SK-N-SH (cell line): ENCODE data around the gene FCN3. TPM values are rescaled to one million over a fixed set of nuclear protein-coding genes. Genes with fewer than 3 reads are reported as not detected.

Source experiments
- CTCF ChIA-PET: fragments of 300-600, 350-600 bp; formaldehyde crosslinking; extraction: SDS; loops from one replicate; lab custom pipeline; 2021; lab: Yijun Ruan, JAX
- POLR2A ChIA-PET: fragments of 350-600 bp; sonication (Branson Sonifier 250); formaldehyde crosslinking; extraction: SDS; loops from one replicate; lab custom pipeline; 2020; ENCODE audit warnings: antibody characterized with exemption, inconsistent platforms; lab: Yijun Ruan, JAX
- DNase-seq: peaks from one replicate; pipeline ENCODE4 v3.0.0; 2012
- H2AFZ ChIP-seq: fragments of 200-600 bp; sonication (generic); 2 replicates; pipeline ENCODE4 v1.8.1; 2016; ENCODE audit warnings: antibody characterized with exemption, mild to moderate bottlenecking, low read depth
- H3F3A ChIP-seq: fragments of 200-600 bp; sonication (generic); replicated peaks from 2 replicates; pipeline ENCODE3; 2016; ENCODE audit warnings: antibody characterized with exemption, mild to moderate bottlenecking; ENCODE audit not compliant: insufficient read depth
- H3K27ac ChIP-seq, 2 experiments: fragments of 200-500 bp in 1 of 2; fragments of 200-600 bp in 1 of 2; sonication (Bioruptor generic) in 1 of 2; sonication (generic), shearing (Covaris generic) in 1 of 2; 2 replicates each; pipeline versions ENCODE4 v1.5.1 to v1.6.1; 2014 to 2016; ENCODE audit warnings: low read depth in 2 of 2, inconsistent platforms in 1 of 2, low read length in 1 of 2, mild to moderate bottlenecking in 1 of 2, mixed read lengths in 1 of 2
- H3K27me3 ChIP-seq: fragments of 200-600 bp; sonication (generic), shearing (Covaris generic); 2 replicates; pipeline ENCODE4 v1.6.1; 2016; ENCODE audit warnings: mixed run types; ENCODE audit not compliant: insufficient read depth
- H3K36me3 ChIP-seq, 2 experiments: fragments of 200-500 bp in 1 of 2; fragments of 200-600 bp in 1 of 2; sonication (Bioruptor generic) in 1 of 2; sonication (generic) in 1 of 2; replicated peaks in 1 of 2; 2 replicates each; pipeline versions ENCODE3 to v1.5.1; 2014 to 2016; ENCODE audit warnings: low read length in 1 of 2, mild to moderate bottlenecking in 1 of 2; ENCODE audit not compliant: insufficient read depth in 2 of 2, control insufficient read depth in 1 of 2
- H3K4me1 ChIP-seq, 2 experiments: fragments of 200-500 bp in 1 of 2; fragments of 200-600 bp in 1 of 2; sonication (Bioruptor generic) in 1 of 2; sonication (generic), shearing (Covaris generic) in 1 of 2; 2 replicates each; pipeline versions ENCODE4 v1.5.1 to v1.6.1; 2014 to 2016; ENCODE audit warnings: low read depth in 1 of 2, low read length in 1 of 2, mixed run types in 1 of 2; ENCODE audit not compliant: insufficient read depth in 2 of 2, control insufficient read depth in 1 of 2
- H3K4me2 ChIP-seq: fragments of 200-600 bp; sonication (generic), shearing (Covaris generic); 2 replicates; pipeline ENCODE4 v1.6.1; 2017; ENCODE audit warnings: mixed run types
- H3K4me3 ChIP-seq, 2 experiments: fragments of 200-500 bp in 1 of 2; fragments of 200-600 bp in 1 of 2; sonication (Bioruptor generic) in 1 of 2; sonication (generic), shearing (Covaris generic) in 1 of 2; 2 replicates each; pipeline versions ENCODE4 v1.5.1 to v1.8.1; 2014 to 2016; ENCODE audit warnings: low read depth in 2 of 2, inconsistent platforms in 1 of 2, low read length in 1 of 2, mild to moderate bottlenecking in 1 of 2, mixed read lengths in 1 of 2, moderate library complexity in 1 of 2
- H3K79me2 ChIP-seq: fragments of 200-600 bp; sonication (generic); 2 replicates; pipeline ENCODE4 v1.8.1; 2017; ENCODE audit warnings: mild to moderate bottlenecking; ENCODE audit not compliant: insufficient read depth
- H3K9ac ChIP-seq: fragments of 200-600 bp; sonication (generic); 2 replicates; pipeline ENCODE4 v1.6.1; 2017; ENCODE audit warnings: mixed run types
- H3K9me2 ChIP-seq: fragments of 200-600 bp; sonication (generic); 2 replicates; pipeline ENCODE4 v1.6.1; 2017; ENCODE audit warnings: mixed run types
- H3K9me3 ChIP-seq: fragments of 200-600 bp; sonication (generic); 2 replicates; pipeline ENCODE4 v1.6.1; 2017; ENCODE audit warnings: mixed run types, mild to moderate bottlenecking, moderate library complexity
- H4K20me1 ChIP-seq: fragments of 200-600 bp; sonication (generic); 2 replicates; pipeline ENCODE4 v1.6.1; 2017; ENCODE audit warnings: mild to moderate bottlenecking, mixed run types; ENCODE audit not compliant: insufficient read depth
- CHD2 ChIP-seq: fragments of 150-350 bp; IDR thresholded peaks from 2 replicates; pipeline ENCODE4 v1.6.1; 2018; ENCODE audit warnings: low read length; ENCODE audit not compliant: partially characterized antibody
- CTCF ChIP-seq: fragments of 200-600 bp; sonication (generic); IDR thresholded peaks from 2 replicates; pipeline ENCODE4 v1.6.1; 2017; ENCODE audit warnings: antibody characterized with exemption, mild to moderate bottlenecking, moderate library complexity
- EP300 ChIP-seq, 2 experiments: IDR thresholded peaks; 2 replicates each; pipeline versions ENCODE4 v1.4.0 to v1.6.1; 2012; ENCODE audit warnings: borderline replicate concordance in 1 of 2, low read depth in 1 of 2, low read length in 1 of 2
- FOXJ3 ChIP-seq: sonication (generic); formaldehyde crosslinking; IDR thresholded peaks from 2 replicates; pipeline ENCODE4 v1.5.1; 2020; ENCODE audit warnings: mild to moderate bottlenecking, missing genetic modification reagents
- FOXM1 ChIP-seq: IDR thresholded peaks from 2 replicates; pipeline ENCODE4 v1.4.0; 2012; ENCODE audit warnings: low read depth, mild to moderate bottlenecking
- GABPA ChIP-seq: IDR thresholded peaks from 2 replicates; pipeline ENCODE4 v1.4.0; 2012; ENCODE audit warnings: low read depth, mild to moderate bottlenecking
- GATA2 ChIP-seq: sonication (generic); formaldehyde crosslinking; IDR thresholded peaks from 2 replicates; pipeline ENCODE4 v1.5.0; 2020; ENCODE audit warnings: mild to moderate bottlenecking, missing genetic modification reagents
- JUND ChIP-seq: IDR thresholded peaks from 2 replicates; pipeline ENCODE4 v1.4.0; 2012
- MAX ChIP-seq: IDR thresholded peaks from 2 replicates; pipeline ENCODE4 v1.4.0; 2012; ENCODE audit warnings: low read depth
- MEF2A ChIP-seq: IDR thresholded peaks from 2 replicates; pipeline ENCODE4 v1.4.0; 2012; ENCODE audit warnings: low read depth, borderline replicate concordance
- MXI1 ChIP-seq: IDR thresholded peaks from 2 replicates; pipeline ENCODE4 v1.6.1; 2012; ENCODE audit warnings: mild to moderate bottlenecking, low read depth, low read length, improper control_type of control experiment
- POLR2AphosphoS5 ChIP-seq: IDR thresholded peaks from 2 replicates; pipeline ENCODE4 v1.6.1; 2012; ENCODE audit warnings: low read depth, low read length
- RCOR1 ChIP-seq: fragments of 150-350 bp; IDR thresholded peaks from 2 replicates; pipeline ENCODE4 v1.6.1; 2017; ENCODE audit warnings: antibody characterized with exemption, low read length
- RFX5 ChIP-seq: IDR thresholded peaks from 2 replicates; pipeline ENCODE4 v1.6.1; 2012; ENCODE audit warnings: mild to moderate bottlenecking, improper control_type of control experiment, low read length
- RXRA ChIP-seq: IDR thresholded peaks from 2 replicates; pipeline ENCODE4 v1.4.0; 2012; ENCODE audit warnings: low read depth, mild to moderate bottlenecking, borderline replicate concordance
- SIN3A ChIP-seq: IDR thresholded peaks from 2 replicates; pipeline ENCODE4 v1.6.1; 2012; ENCODE audit warnings: low read depth, mild to moderate bottlenecking, low read length, moderate library complexity, borderline replicate concordance
- TAF1 ChIP-seq: IDR thresholded peaks from 2 replicates; pipeline ENCODE4 v1.6.1; 2012; ENCODE audit warnings: low read depth, mild to moderate bottlenecking, low read length, moderate library complexity, borderline replicate concordance
- TCF12 ChIP-seq: IDR thresholded peaks from 2 replicates; pipeline ENCODE4 v1.4.0; 2012
- USF2 ChIP-seq: fragments of 150-350 bp; IDR thresholded peaks from 2 replicates; pipeline ENCODE4 v1.6.1; 2017; ENCODE audit warnings: antibody characterized with exemption, low read length, low read depth, borderline replicate concordance
- WGBS: methylation state at CpG from one replicate; pipeline ENCODE4 v1.1.6; 2017; ENCODE audit warnings: low lambda C conversion rate; 5-methylcytosine and 5-hydroxymethylcytosine counted together
- polyA plus RNA-seq, 3 experiments: library from polyadenylated mRNA; depleted of rRNA; stranded (reverse); fragments of >200 nt; gene quantifications; 2 replicates each; pipeline ENCODE4 v1.2.3, GENCODE V29; 2012
- TF ChIP-seq, protein P1 (sequence below): fragments of 150-350 bp; IDR thresholded peaks from 2 replicates; pipeline ENCODE4 v1.6.1; 2016; ENCODE audit warnings: mild to moderate bottlenecking, low read depth, low read length

FCN3 gene
- polyA plus RNA-seq, 1 of the 3 experiments (the other 2 are of a cell fraction): not detected

- Histone ChIP-seq H3K27ac (no peak overlapping the region), H3K9ac (no peak overlapping the region), H3K9me3 (no peaks in the 10 kb centered on the region), H3K27me3 (no peaks in the 10 kb centered on the region), H4K20me1 (peaks cover 18% of the 10 kb centered on the region; the same call in 1 of the 2 replicates), H3K79me2 (peaks cover 46% of the 10 kb centered on the region), H3K4me2 (no peak overlapping the region), H3K36me3 (peaks cover 4 to 72% of the 10 kb centered on the region in 2 experiments), H3K4me1 (no peaks in the 10 kb centered on the region), H2AFZ (no peak overlapping the region), H3K4me3 (no peak overlapping the region), H3F3A (no peaks in the 10 kb centered on the region), H3K9me2 (no peaks in the 10 kb centered on the region)
- TF ChIP-seq MXI1: no peak
- no peak for TF ChIP-seq CHD2
- TF ChIP-seq POLR2AphosphoS5: no peak
- no peak for TF ChIP-seq USF2
- TF ChIP-seq GABPA: no peak
- no peak for TF ChIP-seq RFX5
- no peak for TF ChIP-seq RCOR1
- TF ChIP-seq MAX: no peak
- TF ChIP-seq RXRA: no peak
- no peak for TF ChIP-seq CTCF
- TF ChIP-seq GATA2: no peak
- TF ChIP-seq SIN3A: no peak
- no peak for TF ChIP-seq JUND
- TF ChIP-seq EP300 (IDR thresholded peaks at IDR 0.05; ENCODE audit: borderline replicate concordance in 1 of 2, low read depth in 1 of 2, low read length in 1 of 2): no peak
- TF ChIP-seq MEF2A: no peak
- TF ChIP-seq TAF1: no peak
- no CpG with 5 or more reads among the region's 3 CpGs for WGBS
- CTCF ChIA-PET: interaction anchor here (2.2 to 7.4 kb wide), 7 partner anchors 14 to 64 kb away, joined by 10 to 85 read pairs (median 25); no protein-coding TSS in a partner anchor
- POLR2A ChIA-PET: no interaction called here
- DNase-seq: no peak
These were observed 43.2 kb downstream of the FCN3 start for GRCh38 chr1:27331426-27331825.

- 92% methylated on average over 8 of the region's 8 CpGs for WGBS
- Histone ChIP-seq H3K27ac (no peak overlapping the region), H3K9ac (no peak overlapping the region), H3K4me2 (no peak overlapping the region), H3K9me3 (no peaks in the 10 kb centered on the region), H2AFZ (no peak overlapping the region), H3F3A (no peaks in the 10 kb centered on the region), H3K4me1 (no peaks in the 10 kb centered on the region), H3K9me2 (no peaks in the 10 kb centered on the region), H3K4me3 (no peak overlapping the region), H3K79me2 (peaks cover 53% of the 10 kb centered on the region), H3K36me3 (peaks cover 9 to 73% of the 10 kb centered on the region in 2 experiments), H3K27me3 (no peaks in the 10 kb centered on the region), H4K20me1 (peaks cover 18% of the 10 kb centered on the region; the same call in 1 of the 2 replicates)
- no peak for DNase-seq
- ChIA-PET POLR2A (no interaction called here), CTCF (interaction anchor here (0.6 to 7.4 kb wide), 3 partner anchors 25 to 277 kb away, joined by 3 to 85 read pairs (median 40); no protein-coding TSS in a partner anchor)
- TF ChIP-seq CTCF (no peak), FOXM1 (no peak), TCF12 (no peak), FOXJ3 (no peak), USF2 (no peak), MXI1 (no peak), MEF2A (no peak), TAF1 (no peak)
- TF ChIP-seq, protein P1, sequence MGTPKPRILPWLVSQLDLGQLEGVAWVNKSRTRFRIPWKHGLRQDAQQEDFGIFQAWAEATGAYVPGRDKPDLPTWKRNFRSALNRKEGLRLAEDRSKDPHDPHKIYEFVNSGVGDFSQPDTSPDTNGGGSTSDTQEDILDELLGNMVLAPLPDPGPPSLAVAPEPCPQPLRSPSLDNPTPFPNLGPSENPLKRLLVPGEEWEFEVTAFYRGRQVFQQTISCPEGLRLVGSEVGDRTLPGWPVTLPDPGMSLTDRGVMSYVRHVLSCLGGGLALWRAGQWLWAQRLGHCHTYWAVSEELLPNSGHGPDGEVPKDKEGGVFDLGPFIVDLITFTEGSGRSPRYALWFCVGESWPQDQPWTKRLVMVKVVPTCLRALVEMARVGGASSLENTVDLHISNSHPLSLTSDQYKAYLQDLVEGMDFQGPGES: no peak
These were observed 43.8 kb downstream of the FCN3 start for GRCh38 chr1:27330786-27331185.
